ENCODE measurements around the gene SRRM5. TPM values are rescaled to one million over a fixed set of nuclear protein-coding genes. Genes with fewer than 3 reads are reported as not detected.
"Not testable (repeated sequence)": the region's sequence is repeated elsewhere in the genome, so short reads cannot be mapped to it uniquely, and the experiment has no call there.

The SRRM5 gene
- total RNA-seq, 2 experiments from 2014 or later: 0.68 to 0.72 TPM

- no peak for DNase-seq
- ATAC-seq (ENCODE audit: low read depth): no peak
- Mint-ChIP-seq H3K36me3 (peaks cover 10% of the 10 kb centered on the region), H3K4me1 (peaks cover 31% of the 10 kb centered on the region), H3K27me3 (no peaks in the 10 kb centered on the region), H3K27ac (peak overlapping the region; percentile 35), H3K4me3 (peak overlapping the region; percentile 94), H3K9me3 (no peaks in the 10 kb centered on the region)
- POLR2A ChIA-PET: no interaction called here
These were observed 33.1 kb upstream of the SRRM5 start for GRCh38 chr19:43578787-43579186.

- Mint-ChIP-seq H3K9me3 (no peaks in the 10 kb centered on the region), H3K4me1 (peaks cover 30% of the 10 kb centered on the region), H3K27ac (peak overlapping the region; percentile 96), H3K4me3 (peak overlapping the region; percentile 94), H3K27me3 (no peaks in the 10 kb centered on the region), H3K36me3 (peaks cover 26% of the 10 kb centered on the region)
- DNase-seq (no peak), ATAC-seq (ENCODE audit: low read depth) (no peak)
- POLR2A ChIA-PET: interaction anchor here (1.0 kb wide), 1 partner anchor 38 kb away, joined by 3 read pairs; no protein-coding TSS in a partner anchor
These were observed 30.4 kb upstream of the SRRM5 start for GRCh38 chr19:43581467-43581866.

- POLR2A ChIA-PET: interaction anchor here (0.7 kb wide), 1 partner anchor 50 kb away, joined by 3 read pairs; the partner anchor contains the start of gene ZNF575
- ATAC-seq (ENCODE audit: low read depth) (no peak), DNase-seq (no peak)
- H3K9me3 Mint-ChIP-seq: no peaks in the 10 kb centered on the region
- H3K36me3 Mint-ChIP-seq: peaks cover 26% of the 10 kb centered on the region
- no peak overlapping the region for H3K27ac Mint-ChIP-seq
- no peak overlapping the region for H3K4me3 Mint-ChIP-seq
- H3K4me1 Mint-ChIP-seq: peaks cover 28% of the 10 kb centered on the region
- no peaks in the 10 kb centered on the region for H3K27me3 Mint-ChIP-seq
These were observed 29.4 kb upstream of the SRRM5 start for GRCh38 chr19:43582495-43582894.

- Mint-ChIP-seq H3K4me3 (no peak overlapping the region), H3K36me3 (peaks cover 26% of the 10 kb centered on the region), H3K9me3 (no peaks in the 10 kb centered on the region), H3K27me3 (no peaks in the 10 kb centered on the region), H3K27ac (peak overlapping the region; percentile 88), H3K4me1 (peaks cover 25% of the 10 kb centered on the region)
- POLR2A ChIA-PET: interaction anchor here (0.6 to 1.0 kb wide), 2 partner anchors 10 to 56 kb away, joined by 4 to 7 read pairs; no protein-coding TSS in a partner anchor
- DNase-seq (no peak), ATAC-seq (ENCODE audit: low read depth) (no peak)
These were observed 27.4 kb upstream of the SRRM5 start for GRCh38 chr19:43584484-43584883.

GRCh38 chr19:43586346-43586745 lies 25.5 kb upstream of the SRRM5 start:
- DNase-seq (no peak), ATAC-seq (ENCODE audit: low read depth) (no peak)
- H3K4me3 Mint-ChIP-seq: no peak overlapping the region
- POLR2A ChIA-PET: no interaction called here
- no peaks in the 10 kb centered on the region for H3K27me3 Mint-ChIP-seq
- H3K4me1 Mint-ChIP-seq: peaks cover 27% of the 10 kb centered on the region
- peak overlapping the region; percentile 32 for H3K27ac Mint-ChIP-seq
- no peaks in the 10 kb centered on the region for H3K9me3 Mint-ChIP-seq
- H3K36me3 Mint-ChIP-seq: peaks cover 27% of the 10 kb centered on the region

- ATAC-seq (ENCODE audit: low read depth); H3K27me3 Mint-ChIP-seq; H3K9me3 Mint-ChIP-seq; POLR2A ChIA-PET; H3K4me3 Mint-ChIP-seq; H3K27ac Mint-ChIP-seq; DNase-seq: not testable (repeated sequence)
- peaks cover 27% of the 10 kb centered on the region for H3K36me3 Mint-ChIP-seq
- H3K4me1 Mint-ChIP-seq: peaks cover 22% of the 10 kb centered on the region
These were observed 24.9 kb upstream of the SRRM5 start for GRCh38 chr19:43587029-43587428.

- Mint-ChIP-seq H3K9me3 (no peaks in the 10 kb centered on the region), H3K4me1 (peaks cover 24% of the 10 kb centered on the region), H3K27ac (peak overlapping the region; percentile 68), H3K4me3 (no peak overlapping the region), H3K27me3 (no peaks in the 10 kb centered on the region), H3K36me3 (peaks cover 27% of the 10 kb centered on the region)
- POLR2A ChIA-PET: interaction anchor here (0.9 to 1.0 kb wide), 2 partner anchors 10 to 15 kb away, joined by 3 read pairs; no protein-coding TSS in a partner anchor
- DNase-seq (no peak), ATAC-seq (ENCODE audit: low read depth) (no peak)
These were observed 22.6 kb upstream of the SRRM5 start for GRCh38 chr19:43589277-43589676.

GRCh38 chr19:43589678-43590077 lies 22.2 kb upstream of the SRRM5 start:
- H3K9me3 Mint-ChIP-seq: no peaks in the 10 kb centered on the region
- POLR2A ChIA-PET: interaction anchor here (0.9 to 1.0 kb wide), 2 partner anchors 10 to 14 kb away, joined by 3 read pairs; no protein-coding TSS in a partner anchor
- H3K27me3 Mint-ChIP-seq: no peaks in the 10 kb centered on the region
- peaks cover 21% of the 10 kb centered on the region for H3K4me1 Mint-ChIP-seq
- H3K4me3 Mint-ChIP-seq: no peak overlapping the region
- peaks cover 24% of the 10 kb centered on the region for H3K36me3 Mint-ChIP-seq
- DNase-seq (no peak), ATAC-seq (ENCODE audit: low read depth) (peak; percentile 53)
- H3K27ac Mint-ChIP-seq: peak overlapping the region; percentile 68

GRCh38 chr19:43591904-43592772 lies 19.8 kb upstream of the SRRM5 start:
- H3K4me3 Mint-ChIP-seq: no peak overlapping the region

GRCh38 chr19:43592800-43593350 lies 19.0 kb upstream of the SRRM5 start:
- no peak for ATAC-seq (ENCODE audit: low read depth)
- DNase-seq: no peak
- Mint-ChIP-seq H3K4me1 (peaks cover 38% of the 10 kb centered on the region), H3K4me3 (no peak overlapping the region), H3K27ac (peak overlapping the region; percentile 70), H3K9me3 (no peaks in the 10 kb centered on the region), H3K27me3 (no peaks in the 10 kb centered on the region), H3K36me3 (peaks cover 10% of the 10 kb centered on the region)
- POLR2A ChIA-PET: interaction anchor here (1.0 kb wide), 1 partner anchor 38 kb away, joined by 3 read pairs; no protein-coding TSS in a partner anchor

More at GRCh38 chr19:43591904-43592772, 19.8 kb upstream of the SRRM5 start:
- Mint-ChIP-seq H3K27ac (no peak overlapping the region), H3K36me3 (peaks cover 10% of the 10 kb centered on the region), H3K9me3 (no peaks in the 10 kb centered on the region), H3K4me1 (peaks cover 31% of the 10 kb centered on the region), H3K27me3 (no peaks in the 10 kb centered on the region)
- ATAC-seq (ENCODE audit: low read depth): no peak
- POLR2A ChIA-PET: no interaction called here
- no peak for DNase-seq

- POLR2A ChIA-PET: interaction anchor here (0.6 to 4.4 kb wide), 19 partner anchors 10 to 586 kb away, joined by 3 to 45 read pairs (median 4); partner anchors contain the start of genes PHLDB3, PINLYP, XRCC1 and ZNF575
- Mint-ChIP-seq H3K9me3 (no peaks in the 10 kb centered on the region), H3K4me1 (peaks cover 44% of the 10 kb centered on the region), H3K27ac (peak overlapping the region; percentile 28), H3K4me3 (peak overlapping the region; percentile 59), H3K36me3 (peaks cover 8% of the 10 kb centered on the region), H3K27me3 (no peaks in the 10 kb centered on the region)
- DNase-seq: no peak
- ATAC-seq (ENCODE audit: low read depth): no peak
These were observed 17.7 kb upstream of the SRRM5 start for GRCh38 chr19:43594081-43594697.

- POLR2A ChIA-PET: interaction anchor here (0.6 to 4.4 kb wide), 21 partner anchors 11 to 585 kb away, joined by 3 to 45 read pairs (median 4); partner anchors contain the start of genes PHLDB3, PINLYP, XRCC1 and ZNF428
- H3K36me3 Mint-ChIP-seq: peaks cover 6% of the 10 kb centered on the region
These were observed 16.9 kb upstream of the SRRM5 start for GRCh38 chr19:43594710-43595604.

More at GRCh38 chr19:43594710-43595604, 16.9 kb upstream of the SRRM5 start:
- ATAC-seq (ENCODE audit: low read depth): peak; percentile 55
- Mint-ChIP-seq H3K4me1 (peaks cover 39% of the 10 kb centered on the region), H3K27ac (peak overlapping the region; percentile 97), H3K9me3 (no peaks in the 10 kb centered on the region), H3K4me3 (peak overlapping the region; percentile 94), H3K27me3 (no peaks in the 10 kb centered on the region)
- peak; percentile 84 for DNase-seq
